Stimulated activated CD4-positive, alpha-beta T cell treated with anti-CD3 and anti-CD28 coated beads, Interleukin-15, amount 100 ng/mL, for 1 hour (primary cell): Measurements from ENCODE around the gene TSSK2.
"Not testable (repeated sequence)": the region's sequence is repeated elsewhere in the genome, so short reads cannot be mapped to it uniquely, and the experiment has no call there.

Experiments used
- DNase-seq, 2 donors: peaks; one replicate each; pipeline ENCODE4 v3.0.0-alpha.2; 2020; ENCODE audit warnings: low read depth in 1 of 2, low spot score in 1 of 2

TSSK2 gene

GRCh38 chr22:19130959-19131684 is at the start of gene TSSK2:
Gene TSSK2, plus strand, starts transcription at chr22:19131308. Its CDS starts 92 bp downstream, at chr22:19131400.
- no peak for DNase-seq

- DNase-seq, result no peak
Measured at GRCh38 chr22:19081351-19081750, 49.8 kb upstream of the TSSK2 start.

DNA sequence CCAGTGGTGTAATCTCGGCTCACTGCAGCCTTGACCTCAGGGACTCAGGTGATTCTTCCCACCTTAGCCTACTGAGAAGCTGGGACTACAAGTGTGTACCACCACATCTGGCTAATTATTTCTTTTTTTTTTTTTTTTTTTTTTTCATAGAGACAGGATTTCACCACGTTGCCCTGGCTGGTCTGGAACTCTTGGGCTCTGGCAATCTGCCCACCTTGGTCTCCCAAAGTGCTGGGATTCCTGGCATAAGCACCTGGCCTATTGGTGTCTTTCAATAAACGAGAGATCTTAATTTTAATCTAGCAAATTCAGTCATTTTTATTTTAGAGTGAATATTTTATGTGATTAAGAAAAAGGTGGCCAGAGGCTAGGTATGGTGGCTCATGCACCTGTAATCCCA is 49.0 kb upstream of the TSSK2 start:
- no peak for DNase-seq

DNA sequence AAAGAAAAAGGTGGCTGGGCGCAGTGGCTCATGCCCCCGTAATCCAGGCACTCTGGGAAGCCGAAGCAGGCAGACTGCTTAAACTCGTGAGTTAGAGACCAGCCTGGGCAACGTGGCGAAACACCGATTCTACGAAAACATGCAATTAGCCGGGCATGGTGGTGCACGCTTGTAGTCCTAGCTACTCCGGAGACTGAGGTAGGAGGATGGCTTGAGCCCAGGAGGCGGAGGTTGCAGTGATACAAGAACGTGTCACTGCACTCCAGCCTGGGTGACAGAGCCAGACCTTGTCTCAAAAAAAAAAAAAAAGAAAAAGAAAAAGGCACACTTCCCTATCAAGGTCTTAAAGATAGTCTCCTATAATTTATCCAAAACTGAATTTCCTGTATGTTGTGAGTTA is 48.3 kb upstream of the TSSK2 start:
- DNase-seq, result no peak

DNA sequence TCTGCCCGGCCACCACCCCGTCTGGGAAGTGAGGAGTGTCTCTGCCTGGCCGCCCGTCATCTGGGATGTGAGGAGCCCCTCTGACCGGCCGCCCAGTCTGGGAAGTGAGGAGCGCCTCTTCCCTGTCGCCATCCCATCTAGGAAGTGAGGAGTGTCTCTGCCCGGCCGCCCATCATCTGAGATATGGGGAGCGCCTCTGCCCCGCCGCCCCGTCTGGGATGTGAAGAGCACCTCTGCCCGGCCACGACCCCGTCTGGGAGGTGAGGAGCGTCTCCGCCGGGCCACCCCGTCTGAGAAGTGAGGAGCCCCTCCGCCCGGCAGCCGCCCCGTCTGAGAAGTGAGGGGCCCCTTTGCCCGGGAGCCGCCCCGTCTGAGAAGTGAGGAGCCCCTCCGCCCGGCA is 47.0 kb upstream of the TSSK2 start:
- DNase-seq, result not testable (repeated sequence)

DNA sequence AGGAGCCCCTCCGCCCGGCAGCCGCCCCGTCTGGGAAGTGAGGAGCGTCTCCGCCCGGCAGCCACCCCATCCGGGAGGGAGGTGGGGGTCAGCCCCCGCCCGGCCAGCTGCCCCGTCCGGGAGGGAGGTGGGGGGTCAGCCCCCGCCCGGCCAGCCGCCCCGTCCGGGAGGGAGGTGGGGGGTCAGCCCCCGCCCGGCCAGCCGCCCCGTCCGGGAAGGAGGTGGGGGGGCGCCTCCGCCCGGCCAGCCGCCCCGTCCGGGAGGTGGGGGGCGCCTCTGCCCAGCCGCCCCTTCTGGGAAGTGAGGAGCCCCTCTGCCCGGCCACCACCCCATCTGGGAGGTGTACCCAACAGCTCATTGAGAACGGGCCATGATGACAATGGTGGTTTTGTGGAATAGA is 46.5 kb upstream of the TSSK2 start:
- not testable (repeated sequence) for DNase-seq

DNA sequence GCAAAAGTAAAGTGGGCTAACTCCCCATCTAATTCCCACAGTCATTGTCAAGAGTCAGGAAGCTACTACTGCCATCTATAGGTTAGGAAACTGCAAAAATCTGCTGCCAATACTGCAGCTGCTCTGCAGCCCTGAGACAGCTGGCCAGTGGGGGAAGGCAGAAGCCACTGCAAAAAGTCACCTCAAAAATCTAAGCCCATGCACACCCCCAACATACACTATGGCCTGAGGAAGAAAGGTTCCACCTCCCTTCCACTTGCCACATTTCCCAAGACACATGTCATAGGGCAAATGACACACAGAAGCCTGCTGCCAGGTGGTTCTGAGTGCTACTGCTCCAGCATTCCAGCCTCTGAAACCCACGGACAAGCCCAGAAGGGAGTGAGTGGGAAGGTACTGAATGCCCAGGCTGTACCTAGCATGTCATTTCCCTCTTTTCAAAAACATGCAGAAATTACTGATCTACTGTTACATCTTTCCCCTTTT is 45.8 kb upstream of the TSSK2 start:
- DNase-seq, result no peak

- DNase-seq, result no peak
Measured at GRCh38 chr22:19086417-19086816, 44.7 kb upstream of the TSSK2 start.

DNA sequence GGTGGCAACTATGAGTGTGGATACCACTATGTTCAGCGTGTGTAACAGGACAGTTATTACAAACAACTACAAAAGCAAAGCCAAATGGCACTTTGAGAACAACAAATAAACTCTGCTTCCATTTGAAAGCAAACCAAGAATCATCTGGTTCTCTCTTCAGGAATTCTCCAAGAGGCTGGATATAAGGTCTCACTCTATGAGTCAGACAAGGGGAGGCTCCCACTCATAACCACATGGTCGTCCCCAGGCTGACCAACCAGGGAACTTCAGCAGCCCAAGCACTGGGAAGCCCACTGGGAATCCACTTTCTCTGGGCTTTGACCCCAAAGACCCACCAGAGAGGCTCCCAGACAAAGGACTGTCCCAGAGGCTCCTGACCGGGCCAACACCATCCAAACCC is 44.2 kb upstream of the TSSK2 start:
- no peak for DNase-seq

GRCh38 chr22:19088866-19089595 is 42.1 kb upstream of the TSSK2 start:
- no peak for DNase-seq

- no peak for DNase-seq
Measured at GRCh38 chr22:19090183-19090582, 40.9 kb upstream of the TSSK2 start.

GRCh38 chr22:19090586-19091127 is 40.5 kb upstream of the TSSK2 start:
- DNase-seq, result no peak

- DNase-seq, result no peak
Measured at GRCh38 chr22:19092725-19093124, 38.4 kb upstream of the TSSK2 start.

GRCh38 chr22:19094393-19094997 is 36.6 kb upstream of the TSSK2 start:
- no peak for DNase-seq

- DNase-seq, result no peak
Measured at GRCh38 chr22:19096555-19096954, 34.6 kb upstream of the TSSK2 start.

GRCh38 chr22:19097518-19097917 is 33.6 kb upstream of the TSSK2 start:
- DNase-seq, result no peak

- no peak for DNase-seq
Measured at GRCh38 chr22:19098157-19098556, 33.0 kb upstream of the TSSK2 start.

DNA sequence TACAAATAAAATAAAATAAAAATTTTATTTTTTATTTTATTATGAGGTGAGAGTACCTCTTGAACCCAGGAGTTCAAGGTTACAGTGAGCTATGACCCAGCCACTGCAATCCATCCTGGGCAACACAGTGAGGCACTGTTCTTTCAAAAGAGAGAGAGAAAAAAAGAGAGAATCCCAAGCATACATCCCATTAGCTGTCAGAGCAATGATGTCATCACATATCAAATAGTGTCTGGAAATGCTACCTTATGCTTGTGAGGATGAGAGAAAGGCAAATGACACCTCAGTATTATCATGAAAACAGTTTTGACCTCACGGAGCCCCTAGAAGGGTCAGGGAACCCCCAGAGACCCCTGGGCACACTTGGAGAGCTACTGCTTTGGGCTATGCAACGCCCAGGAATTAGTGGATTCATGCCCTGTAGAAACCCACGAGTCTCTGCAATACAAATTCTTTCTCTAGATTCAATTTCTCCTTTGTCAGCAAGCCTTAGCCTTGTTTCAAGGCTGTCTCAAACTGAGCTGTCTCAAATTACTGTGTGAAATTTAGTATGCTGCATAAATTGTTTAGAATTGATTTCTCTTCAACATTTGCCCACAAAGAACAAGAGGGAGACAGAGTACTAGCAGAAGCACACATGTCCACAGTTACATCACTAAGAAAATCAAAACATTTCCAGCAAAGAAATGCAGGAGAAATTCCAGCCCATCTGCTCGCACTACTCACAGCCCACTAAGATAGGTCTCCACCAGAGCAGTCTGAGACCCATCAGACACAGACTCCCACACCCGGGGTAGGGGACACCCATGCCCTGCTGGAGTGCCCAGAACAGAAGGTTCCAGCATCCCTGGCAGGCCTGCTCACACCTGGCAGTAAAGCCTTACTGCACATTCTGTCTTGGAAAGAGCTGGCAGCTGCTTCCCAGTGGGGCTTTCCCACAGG is 27.0 kb upstream of the TSSK2 start:
- no peak for DNase-seq

DNA sequence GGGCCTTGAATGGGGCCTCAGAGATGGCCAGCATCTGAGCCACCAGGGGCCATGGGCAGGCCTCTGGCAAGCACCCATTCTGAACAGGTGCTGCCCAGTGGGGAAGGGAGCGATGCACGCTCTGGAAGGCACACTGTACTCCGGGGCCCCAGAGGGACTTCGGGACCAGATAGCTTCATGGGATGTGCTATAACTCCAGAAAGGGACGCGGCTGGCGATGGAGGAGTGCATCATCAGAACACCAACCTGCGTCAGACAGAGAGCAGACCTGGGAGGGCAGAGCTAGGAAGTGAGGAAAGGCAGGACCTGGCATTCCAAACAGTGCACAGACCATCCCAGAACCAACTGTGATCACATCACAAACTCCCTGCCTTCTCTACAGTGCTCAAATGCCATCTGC is 25.7 kb upstream of the TSSK2 start:
- no peak for DNase-seq

GRCh38 chr22:19105867-19106802 is 25.0 kb upstream of the TSSK2 start:
- peak; percentile 23 to 30 for DNase-seq
